Prostate gland (tissue), 2 donors: ENCODE measurements around the gene CYB561D1.

ENCODE experiments used
- POLR2A ChIP-seq: fragments of 450-650 bp; IDR thresholded peaks from one replicate; pipeline ENCODE4 v1.6.1; 2016; ENCODE audit warnings: antibody characterized with exemption, mild to moderate bottlenecking
- POLR2AphosphoS5 ChIP-seq: sonication (generic); formaldehyde crosslinking; IDR thresholded peaks from one replicate; pipeline ENCODE4 v1.6.1; 2017; ENCODE audit warnings: antibody characterized with exemption
- TF ChIP-seq, protein P1 (sequence below), 4 experiments: fragments of 200-600 bp in 2 of 4; fragments of 450-650 bp in 2 of 4; sonication (generic) in 2 of 4; IDR thresholded peaks; 1 replicate in 3 of 4; 2 replicates in 1 of 4; pipeline ENCODE4 v1.5.1; 2016 to 2019; ENCODE audit warnings: antibody characterized with exemption in 4 of 4, mild to moderate bottlenecking in 2 of 4, moderate library complexity in 2 of 4

DNA sequence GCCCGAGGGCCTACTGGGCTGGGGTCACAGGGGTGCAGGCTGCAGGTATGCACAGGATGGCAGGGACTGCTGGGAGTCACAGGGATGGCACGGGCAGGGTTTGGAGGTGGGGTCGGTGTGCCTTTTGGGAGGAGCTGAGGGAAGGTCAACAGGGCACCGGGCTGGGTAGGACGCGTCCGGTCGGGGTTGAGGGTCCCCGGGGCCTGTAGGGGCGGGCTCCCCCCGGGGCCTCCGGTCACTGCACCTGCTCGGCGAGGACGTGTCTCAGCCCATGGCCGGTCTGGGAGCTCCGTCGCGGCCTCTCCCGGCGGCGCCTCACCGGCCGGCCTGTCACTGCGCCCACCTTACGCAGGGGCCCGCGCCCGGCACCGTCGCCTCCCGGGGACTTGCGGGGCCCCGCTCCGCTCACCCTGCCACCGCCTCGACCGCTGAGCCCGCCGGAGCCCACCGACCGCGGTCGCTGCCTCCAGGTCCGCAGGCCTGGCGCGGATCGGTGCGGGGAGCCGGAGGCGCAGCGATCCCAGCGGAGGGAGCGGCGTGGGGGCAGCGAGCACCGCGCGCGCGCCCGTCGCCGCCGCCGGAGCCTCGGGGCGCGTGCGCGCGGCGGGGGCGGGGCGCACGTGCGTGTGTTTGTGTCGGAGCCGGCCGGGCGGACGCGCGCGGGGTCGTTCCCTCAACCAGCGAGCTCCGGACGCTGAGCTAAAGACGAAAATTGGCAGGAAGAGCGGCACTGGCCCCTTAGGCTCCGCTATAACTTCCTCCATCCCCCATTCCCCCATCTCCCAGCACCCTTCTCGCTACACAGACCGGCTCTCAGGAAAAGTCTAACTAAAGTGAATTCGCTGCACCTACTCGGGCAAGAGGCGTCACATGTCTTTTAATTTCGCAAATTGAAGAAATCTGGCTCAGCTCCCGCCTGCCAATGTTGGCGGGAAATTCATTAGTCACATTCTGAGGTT is 15.6 kb downstream of the CYB561D1 start, which contains the start of gene AMIGO1:
- TF ChIP-seq, protein P1, sequence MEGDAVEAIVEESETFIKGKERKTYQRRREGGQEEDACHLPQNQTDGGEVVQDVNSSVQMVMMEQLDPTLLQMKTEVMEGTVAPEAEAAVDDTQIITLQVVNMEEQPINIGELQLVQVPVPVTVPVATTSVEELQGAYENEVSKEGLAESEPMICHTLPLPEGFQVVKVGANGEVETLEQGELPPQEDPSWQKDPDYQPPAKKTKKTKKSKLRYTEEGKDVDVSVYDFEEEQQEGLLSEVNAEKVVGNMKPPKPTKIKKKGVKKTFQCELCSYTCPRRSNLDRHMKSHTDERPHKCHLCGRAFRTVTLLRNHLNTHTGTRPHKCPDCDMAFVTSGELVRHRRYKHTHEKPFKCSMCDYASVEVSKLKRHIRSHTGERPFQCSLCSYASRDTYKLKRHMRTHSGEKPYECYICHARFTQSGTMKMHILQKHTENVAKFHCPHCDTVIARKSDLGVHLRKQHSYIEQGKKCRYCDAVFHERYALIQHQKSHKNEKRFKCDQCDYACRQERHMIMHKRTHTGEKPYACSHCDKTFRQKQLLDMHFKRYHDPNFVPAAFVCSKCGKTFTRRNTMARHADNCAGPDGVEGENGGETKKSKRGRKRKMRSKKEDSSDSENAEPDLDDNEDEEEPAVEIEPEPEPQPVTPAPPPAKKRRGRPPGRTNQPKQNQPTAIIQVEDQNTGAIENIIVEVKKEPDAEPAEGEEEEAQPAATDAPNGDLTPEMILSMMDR (IDR thresholded peaks at IDR 0.05): peak in 1 of 4 experiments; percentile 4
- no peak for TF ChIP-seq POLR2A
- TF ChIP-seq POLR2AphosphoS5: no peak
